ENCODE data around the gene RPL23. TPM values are rescaled to one million over a fixed set of nuclear protein-coding genes. Genes with fewer than 3 reads are reported as not detected.

RPL23 gene
- total and polyA plus RNA-seq, 2 experiments from 2014 or later, result 516 to 1,221 TPM

- H3K4me2 ChIP-seq (ENCODE audit: unreplicated experiment), result no peak overlapping the region
- H3K4me1 ChIP-seq (ENCODE audit: insufficient read depth), result peaks cover 15% of the 10 kb centered on the region
- no peaks in the 10 kb centered on the region for H3K9me3 ChIP-seq (ENCODE audit: low read depth)
- H3K27ac ChIP-seq, result 0 out of 2 replicates have a peak overlapping the region, but pooled peaks have one; percentile 2
- H3F3A ChIP-seq (ENCODE audit: insufficient read depth), result peaks cover 72% of the 10 kb centered on the region
- TF ChIP-seq EZH2 (IDR thresholded peaks at IDR 0.05; ENCODE audit: insufficient read depth, poor library complexity, severe bottlenecking), result no peak
- TF ChIP-seq EZH2phosphoT487 (IDR thresholded peaks at IDR 0.05; ENCODE audit: insufficient read depth, low read depth), result no peak
- H4K20me1 ChIP-seq (ENCODE audit: insufficient read depth), result peaks cover 20% of the 10 kb centered on the region
- in situ Hi-C loops (cut with MboI), result no loop called here
- no peaks in the 10 kb centered on the region for H3K9me2 ChIP-seq (ENCODE audit: insufficient read depth)
- peaks cover 50% of the 10 kb centered on the region for H3K36me3 ChIP-seq (ENCODE audit: low read depth)
- no peak overlapping the region for H3K9ac ChIP-seq
- 82 to 88% methylated on average over 8 to 9 of the region's 9 CpGs for WGBS, 2 experiments (ENCODE audit: low coverage in 1 of 2, low lambda C conversion rate in 2 of 2, missing lambda C conversion rate in 2 of 2)
- H3K4me3 ChIP-seq, result no peak overlapping the region
- H3K79me2 ChIP-seq (ENCODE audit: insufficient read depth), result peaks cover 88% of the 10 kb centered on the region
- H3K27me3 ChIP-seq (replicated peaks; ENCODE audit: insufficient read depth), result no peaks in the 10 kb centered on the region
- no peak for DNase-seq
- H2AFZ ChIP-seq, result no peak overlapping the region
These were observed 44.8 kb upstream of the RPL23 start for GRCh38 chr17:38898291-38898679.

DNA sequence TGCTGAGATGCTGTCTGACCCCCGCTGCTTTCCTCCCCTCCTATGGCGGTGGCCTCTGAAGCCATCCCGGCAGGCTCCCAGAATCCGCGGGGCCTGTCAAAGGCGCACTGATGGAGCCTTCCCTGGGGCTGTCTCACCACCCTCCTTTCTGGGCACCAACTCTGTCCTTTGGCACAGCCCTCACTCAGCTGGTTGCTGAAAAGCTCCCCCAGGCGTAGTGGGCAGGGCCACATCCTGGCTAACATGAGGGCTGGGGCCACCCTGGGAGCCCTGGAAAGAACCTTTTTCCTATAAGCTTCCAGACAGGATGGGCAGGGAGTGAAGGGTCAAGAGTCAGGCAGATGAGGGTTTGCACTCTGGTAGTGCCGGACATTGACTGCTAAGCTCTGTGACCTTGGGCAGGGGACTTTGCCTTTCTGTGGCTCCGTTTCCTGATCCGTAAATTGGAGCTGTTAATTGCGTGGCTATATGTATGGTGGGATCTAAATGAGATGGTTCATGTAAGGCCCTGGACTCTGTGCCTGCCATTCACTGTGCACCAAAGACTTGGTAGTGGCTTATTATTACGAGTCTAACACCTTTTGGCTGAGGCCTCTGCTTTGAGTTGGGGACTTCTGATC lies 44.3 kb upstream of the RPL23 start:
- no peak for TF ChIP-seq EZH2 (IDR thresholded peaks at IDR 0.05; ENCODE audit: insufficient read depth, poor library complexity, severe bottlenecking)
- no peak for TF ChIP-seq EZH2phosphoT487 (IDR thresholded peaks at IDR 0.05; ENCODE audit: insufficient read depth, low read depth)
- H3K4me1 ChIP-seq (ENCODE audit: insufficient read depth), result peaks cover 15% of the 10 kb centered on the region
- 88 to 90% methylated on average over 12 of the region's 12 CpGs for WGBS, 2 experiments (ENCODE audit: low coverage in 1 of 2, low lambda C conversion rate in 2 of 2, missing lambda C conversion rate in 2 of 2)
- H3K36me3 ChIP-seq (ENCODE audit: low read depth), result peaks cover 50% of the 10 kb centered on the region
- no peak overlapping the region for H2AFZ ChIP-seq
- no peaks in the 10 kb centered on the region for H3K27me3 ChIP-seq (replicated peaks; ENCODE audit: insufficient read depth)
- H3K79me2 ChIP-seq (ENCODE audit: insufficient read depth), result peaks cover 88% of the 10 kb centered on the region
- DNase-seq, result no peak
- H3K4me2 ChIP-seq (ENCODE audit: unreplicated experiment), result no peak overlapping the region
- no peaks in the 10 kb centered on the region for H3K9me2 ChIP-seq (ENCODE audit: insufficient read depth)
- no peak overlapping the region for H3K9ac ChIP-seq
- no peak overlapping the region for H3K4me3 ChIP-seq
- 0 out of 2 replicates have a peak overlapping the region, but pooled peaks have one; percentile 2 for H3K27ac ChIP-seq
- in situ Hi-C loops (cut with MboI), result no loop called here
- no peaks in the 10 kb centered on the region for H3K9me3 ChIP-seq (ENCODE audit: low read depth)
- peaks cover 15% of the 10 kb centered on the region for H4K20me1 ChIP-seq (ENCODE audit: insufficient read depth)
- peaks cover 71% of the 10 kb centered on the region for H3F3A ChIP-seq (ENCODE audit: insufficient read depth)

- no peak for DNase-seq
- no peak overlapping the region for H3K4me3 ChIP-seq
- 0 out of 2 replicates have a peak overlapping the region, but pooled peaks have one; percentile 0 for H3K27ac ChIP-seq
- WGBS, 2 experiments (ENCODE audit: low coverage in 1 of 2, low lambda C conversion rate in 2 of 2, missing lambda C conversion rate in 2 of 2), result 58 to 65% methylated on average over 6 of the region's 6 CpGs
- in situ Hi-C loops (cut with MboI), result no loop called here
- H3K27me3 ChIP-seq (replicated peaks; ENCODE audit: insufficient read depth), result no peaks in the 10 kb centered on the region
- peaks cover 15% of the 10 kb centered on the region for H3K4me1 ChIP-seq (ENCODE audit: insufficient read depth)
- H3K9me3 ChIP-seq (ENCODE audit: low read depth), result no peaks in the 10 kb centered on the region
- peaks cover 88% of the 10 kb centered on the region for H3K79me2 ChIP-seq (ENCODE audit: insufficient read depth)
- no peaks in the 10 kb centered on the region for H3K9me2 ChIP-seq (ENCODE audit: insufficient read depth)
- H4K20me1 ChIP-seq (ENCODE audit: insufficient read depth), result peaks cover 14% of the 10 kb centered on the region
- H2AFZ ChIP-seq, result no peak overlapping the region
- H3K36me3 ChIP-seq (ENCODE audit: low read depth), result peaks cover 52% of the 10 kb centered on the region
- H3F3A ChIP-seq (ENCODE audit: insufficient read depth), result peaks cover 70% of the 10 kb centered on the region
- TF ChIP-seq EZH2phosphoT487 (IDR thresholded peaks at IDR 0.05; ENCODE audit: insufficient read depth, low read depth), result no peak
- H3K4me2 ChIP-seq (ENCODE audit: unreplicated experiment), result no peak overlapping the region
- H3K9ac ChIP-seq, result no peak overlapping the region
These were observed 43.7 kb upstream of the RPL23 start for GRCh38 chr17:38897176-38897575.

DNA sequence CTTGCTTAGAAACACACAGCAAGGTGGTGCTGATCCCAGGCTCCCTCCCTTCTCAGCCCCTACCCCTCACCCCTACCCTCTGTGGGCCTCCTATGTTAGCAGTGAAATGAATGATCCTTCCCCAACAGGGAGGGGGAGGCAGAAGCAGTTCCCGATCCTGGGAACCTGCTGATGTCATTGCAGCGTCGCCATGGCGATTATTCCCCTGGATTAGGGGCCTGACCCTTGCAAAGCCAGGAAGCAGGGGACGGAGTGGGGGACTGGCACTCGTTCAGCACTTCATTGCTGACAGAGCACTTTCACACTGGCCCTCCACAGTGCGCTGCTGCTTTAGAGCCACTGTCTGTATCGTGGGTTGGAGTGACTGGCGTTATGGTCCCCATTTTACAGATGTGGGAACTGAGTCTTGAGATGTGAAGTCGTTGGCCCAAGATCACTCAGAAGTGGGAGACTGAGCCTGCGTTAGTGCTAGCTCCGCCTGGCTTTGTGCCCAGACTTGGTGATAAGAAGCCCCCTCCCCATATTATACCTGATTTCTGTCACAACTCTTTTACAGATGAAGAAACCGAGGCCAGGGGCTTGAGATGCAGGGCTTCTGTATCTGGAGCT lies 42.9 kb upstream of the RPL23 start:
- no peaks in the 10 kb centered on the region for H3K27me3 ChIP-seq (replicated peaks; ENCODE audit: insufficient read depth)
- H3F3A ChIP-seq (ENCODE audit: insufficient read depth), result peaks cover 69% of the 10 kb centered on the region
- H3K9ac ChIP-seq, result no peak overlapping the region
- in situ Hi-C loops (cut with MboI), result no loop called here
- no peak overlapping the region for H3K4me2 ChIP-seq (ENCODE audit: unreplicated experiment)
- H3K9me3 ChIP-seq (ENCODE audit: low read depth), result no peaks in the 10 kb centered on the region
- no peak for TF ChIP-seq EZH2phosphoT487 (IDR thresholded peaks at IDR 0.05; ENCODE audit: insufficient read depth, low read depth)
- H3K36me3 ChIP-seq (ENCODE audit: low read depth), result peaks cover 59% of the 10 kb centered on the region
- H3K79me2 ChIP-seq (ENCODE audit: insufficient read depth), result peaks cover 88% of the 10 kb centered on the region
- peaks cover 13% of the 10 kb centered on the region for H3K4me1 ChIP-seq (ENCODE audit: insufficient read depth)
- WGBS, 2 experiments (ENCODE audit: low coverage in 1 of 2, low lambda C conversion rate in 2 of 2, missing lambda C conversion rate in 2 of 2), result 72 to 73% methylated on average over 13 of the region's 13 CpGs
- no peaks in the 10 kb centered on the region for H3K9me2 ChIP-seq (ENCODE audit: insufficient read depth)
- DNase-seq, result no peak
- H3K27ac ChIP-seq, result no peak overlapping the region; the same call in 1 of the 2 replicates
- peaks cover 14% of the 10 kb centered on the region for H4K20me1 ChIP-seq (ENCODE audit: insufficient read depth)
- H3K4me3 ChIP-seq, result no peak overlapping the region
- no peak overlapping the region for H2AFZ ChIP-seq

All from GM23248 (cell line).